ENCODE measurements around the gene PRKG1. TPM values are rescaled to one million over a fixed set of nuclear protein-coding genes. Genes with fewer than 3 reads are reported as not detected.

PRKG1 gene
- total RNA-seq, 1 experiment from 2014 or later, result 7.4 TPM

DNA sequence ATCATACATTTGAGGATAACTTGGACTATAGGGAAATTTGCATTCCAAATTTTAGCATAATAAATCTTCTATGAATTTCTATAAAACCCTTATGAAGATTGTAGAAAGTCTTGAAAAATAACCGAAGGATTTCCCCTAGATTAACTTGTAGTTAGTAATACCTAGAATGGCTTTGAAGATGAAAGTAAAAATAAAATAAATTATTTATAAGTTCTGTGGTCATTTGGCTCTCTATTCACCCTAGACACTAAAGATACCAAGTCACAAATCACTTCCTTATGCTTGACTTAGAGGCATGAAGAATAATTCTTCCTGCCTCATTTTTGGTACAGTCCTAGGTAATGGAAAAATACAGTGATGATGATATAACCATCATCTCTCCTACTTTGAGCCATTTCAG, 545.8 kb downstream of the PRKG1 start:
- no TSS peak for BruUV-seq (replicated peaks)
- Histone ChIP-seq H4K20me1 (ENCODE audit: low read length) (no peaks in the 10 kb centered on the region), H3K9ac (ENCODE audit: low read length) (no peak overlapping the region), H3K36me3 (ENCODE audit: low read depth, low read length) (no peaks in the 10 kb centered on the region), H2AFZ (ENCODE audit: low read length) (no peak overlapping the region), H3K79me2 (ENCODE audit: low read length) (no peaks in the 10 kb centered on the region), H3F3A (ENCODE audit: low read length, unreplicated experiment) (no peaks in the 10 kb centered on the region), H3K4me2 (ENCODE audit: low read length) (no peak overlapping the region), H3K4me1 (ENCODE audit: insufficient read depth, low read length) (no peaks in the 10 kb centered on the region), H3K27ac (ENCODE audit: low read length) (no peak overlapping the region), H3K9me3 (ENCODE audit: low read length) (no peaks in the 10 kb centered on the region), H3K27me3 (ENCODE audit: low read length) (no peaks in the 10 kb centered on the region), H3K4me3 (ENCODE audit: low read length) (no peak overlapping the region), H3K9me2 (replicated peaks; ENCODE audit: low read length) (no peaks in the 10 kb centered on the region)
- DNase-seq (no peak), ATAC-seq (no peak)
- CTCF ChIA-PET, result no interaction called here
- intact Hi-C loops (cut with micrococcal nuclease), result no loop called here
- POLR2A ChIA-PET (ENCODE audit: unreplicated experiment), result no interaction called here
- no peak for TF ChIP-seq EZH2phosphoT487 (IDR thresholded peaks at IDR 0.05; ENCODE audit: borderline replicate concordance, low read length)
- TF ChIP-seq EZH2 (IDR thresholded peaks at IDR 0.05; ENCODE audit: low read length, unreplicated experiment), result no peak
- TF ChIP-seq CTCF (conservative IDR thresholded peaks at IDR 0.05; ENCODE audit: low read depth, low read length), result no peak

DNA sequence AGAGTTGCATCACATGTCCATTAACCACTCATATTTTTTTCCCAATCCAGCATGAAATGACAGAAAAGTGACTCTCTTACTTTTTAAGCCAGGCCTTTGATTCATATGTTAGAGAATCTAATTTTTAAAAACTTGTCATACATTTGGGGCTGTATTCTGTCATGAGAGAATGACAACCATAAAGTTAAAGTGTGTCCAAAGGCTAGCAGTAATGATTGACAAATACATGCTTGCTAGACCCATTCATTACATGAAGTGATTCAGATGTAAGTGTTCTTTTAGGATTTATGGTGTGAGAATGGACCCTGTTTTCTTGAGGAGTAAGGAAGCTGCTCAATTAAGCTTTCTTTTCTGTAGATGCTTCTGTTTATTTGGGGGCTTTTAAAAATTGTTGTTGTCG, 549.7 kb downstream of the PRKG1 start:
- Histone ChIP-seq H3K27ac (ENCODE audit: low read length) (no peak overlapping the region), H3K36me3 (ENCODE audit: low read depth, low read length) (no peaks in the 10 kb centered on the region), H3F3A (ENCODE audit: low read length, unreplicated experiment) (no peaks in the 10 kb centered on the region), H3K27me3 (ENCODE audit: low read length) (0 out of 2 replicates have a peak, but pooled peaks cover 5% of the 10 kb centered on the region), H2AFZ (ENCODE audit: low read length) (no peak overlapping the region), H3K9me2 (replicated peaks; ENCODE audit: low read length) (no peaks in the 10 kb centered on the region), H3K4me2 (ENCODE audit: low read length) (no peak overlapping the region), H3K9ac (ENCODE audit: low read length) (no peak overlapping the region), H3K4me3 (ENCODE audit: low read length) (no peak overlapping the region), H3K79me2 (ENCODE audit: low read length) (no peaks in the 10 kb centered on the region), H3K4me1 (ENCODE audit: insufficient read depth, low read length) (no peaks in the 10 kb centered on the region), H3K9me3 (ENCODE audit: low read length) (no peaks in the 10 kb centered on the region), H4K20me1 (ENCODE audit: low read length) (no peaks in the 10 kb centered on the region)
- BruUV-seq (replicated peaks), result no TSS peak
- intact Hi-C loops (cut with micrococcal nuclease), result no loop called here
- ATAC-seq (no peak), DNase-seq (no peak)
- no peak for TF ChIP-seq CTCF (conservative IDR thresholded peaks at IDR 0.05; ENCODE audit: low read depth, low read length)
- TF ChIP-seq EZH2phosphoT487 (IDR thresholded peaks at IDR 0.05; ENCODE audit: borderline replicate concordance, low read length), result no peak
- TF ChIP-seq EZH2 (IDR thresholded peaks at IDR 0.05; ENCODE audit: low read length, unreplicated experiment), result no peak
- POLR2A ChIA-PET (ENCODE audit: unreplicated experiment), result no interaction called here
- CTCF ChIA-PET, result no interaction called here

DNA sequence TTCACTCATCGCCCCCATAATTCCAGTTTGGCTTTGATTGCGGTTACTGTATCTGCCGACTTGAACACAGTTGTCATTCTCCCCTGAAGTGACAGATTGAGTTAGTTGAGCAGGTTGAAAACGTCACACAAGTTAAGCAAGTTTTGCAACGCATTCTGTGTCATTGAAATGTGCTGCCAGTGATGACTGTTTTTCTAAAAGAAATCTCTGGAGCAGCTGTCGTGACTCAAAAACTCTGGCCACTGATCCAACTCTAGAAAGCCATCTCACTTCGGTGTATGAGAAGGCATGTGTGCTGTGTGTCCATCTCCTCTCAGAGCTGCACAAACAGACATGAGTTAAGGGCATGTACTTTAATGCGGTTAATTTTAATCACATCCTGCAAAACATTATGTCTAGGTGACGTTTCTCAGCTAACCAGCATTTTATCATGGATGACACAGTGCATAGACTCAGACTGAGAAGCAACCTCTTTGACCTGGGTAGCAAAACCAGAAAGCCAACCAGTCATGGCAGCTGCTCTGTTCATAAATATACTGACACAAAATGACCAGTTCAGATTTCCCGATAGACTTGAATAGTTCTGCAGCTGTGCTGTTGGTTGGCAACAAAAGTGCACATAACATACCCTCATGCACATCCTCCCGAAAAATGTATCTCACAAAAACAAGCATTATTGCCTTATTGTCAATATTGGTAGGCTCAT, 555.8 kb downstream of the PRKG1 start:
- Histone ChIP-seq H4K20me1 (ENCODE audit: low read length) (no peaks in the 10 kb centered on the region), H3K9ac (ENCODE audit: low read length) (no peak overlapping the region), H3F3A (ENCODE audit: low read length, unreplicated experiment) (no peaks in the 10 kb centered on the region), H3K4me2 (ENCODE audit: low read length) (no peak overlapping the region), H3K79me2 (ENCODE audit: low read length) (no peaks in the 10 kb centered on the region), H3K36me3 (ENCODE audit: low read depth, low read length) (no peaks in the 10 kb centered on the region), H3K4me1 (ENCODE audit: insufficient read depth, low read length) (no peaks in the 10 kb centered on the region), H3K9me2 (replicated peaks; ENCODE audit: low read length) (no peaks in the 10 kb centered on the region), H3K9me3 (ENCODE audit: low read length) (no peaks in the 10 kb centered on the region), H3K27ac (ENCODE audit: low read length) (no peak overlapping the region), H3K27me3 (ENCODE audit: low read length) (peaks cover 5% of the 10 kb centered on the region; the same call in 1 of the 2 replicates), H3K4me3 (ENCODE audit: low read length) (no peak overlapping the region), H2AFZ (ENCODE audit: low read length) (no peak overlapping the region)
- no TSS peak for BruUV-seq (replicated peaks)
- intact Hi-C loops (cut with micrococcal nuclease), result no loop called here
- DNase-seq, result no peak
- TF ChIP-seq CTCF (conservative IDR thresholded peaks at IDR 0.05; ENCODE audit: low read depth, low read length) (no peak), EZH2phosphoT487 (IDR thresholded peaks at IDR 0.05; ENCODE audit: borderline replicate concordance, low read length) (no peak), EZH2 (IDR thresholded peaks at IDR 0.05; ENCODE audit: low read length, unreplicated experiment) (no peak)
- CTCF ChIA-PET, result no interaction called here
- POLR2A ChIA-PET (ENCODE audit: unreplicated experiment), result no interaction called here
- ATAC-seq, result no peak
